HepG2 (cell line): ENCODE results near the gene SOCS1. TPM values are rescaled to one million over a fixed set of nuclear protein-coding genes. Genes with fewer than 3 reads are reported as not detected.
A peak's percentile ranks its signal among the peaks of the same experiment; 100 is the strongest.

Experiments
- AGO2 ChIP-seq: fragments of 200-400 bp; formaldehyde crosslinking; optimal IDR thresholded peaks from 2 replicates; pipeline ENCODE3; 2017; ENCODE audit warnings: mild to moderate bottlenecking, low read depth, low read length, moderate library complexity
- KDM4B ChIP-seq: sonication (generic); formaldehyde crosslinking; IDR thresholded peaks from 2 replicates; pipeline ENCODE4 v1.4.0; 2020; ENCODE audit warnings: missing genetic modification reagents
- KDM6A ChIP-seq: IDR thresholded peaks from 2 replicates; pipeline ENCODE4 v1.6.1; 2016; ENCODE audit warnings: low read depth
- KLF16 ChIP-seq, 2 experiments: sonication (generic) in 1 of 2; formaldehyde crosslinking in 1 of 2; IDR thresholded peaks; 2 replicates each; pipeline versions ENCODE4 v1.6.1 to v1.8.0; 2016 to 2023; ENCODE audit warnings: missing genetic modification reagents in 2 of 2, missing compliant biosample characterization in 1 of 2
- NCOA2 ChIP-seq: sonication (generic); formaldehyde crosslinking; IDR thresholded peaks from 2 replicates; pipeline ENCODE4 v1.8.0; 2022; ENCODE audit warnings: inconsistent platforms
- NR2F2 ChIP-seq: IDR thresholded peaks from 2 replicates; pipeline ENCODE4 v1.6.1; 2012; ENCODE audit warnings: low read depth, inconsistent platforms, borderline replicate concordance
- PHF21A ChIP-seq: sonication (generic); formaldehyde crosslinking; IDR thresholded peaks from 2 replicates; pipeline ENCODE4 v1.5.0; 2020; ENCODE audit warnings: mild to moderate bottlenecking, missing genetic modification reagents
- PRMT3 ChIP-seq: sonication (generic); formaldehyde crosslinking; IDR thresholded peaks from 2 replicates; pipeline ENCODE4 v1.8.1; 2022; ENCODE audit warnings: low read depth, mild to moderate bottlenecking, moderate library complexity, missing genetic modification reagents, borderline replicate concordance
- TARDBP ChIP-seq: sonication (generic); formaldehyde crosslinking; IDR thresholded peaks from 2 replicates; pipeline ENCODE4 v1.8.0; 2022; ENCODE audit warnings: mild to moderate bottlenecking, missing genetic modification reagents
- ZFP36 ChIP-seq: fragments of 150-350 bp; IDR thresholded peaks from 2 replicates; pipeline ENCODE4 v1.6.1; 2018; ENCODE audit warnings: borderline replicate concordance, low read length, low read depth; ENCODE audit not compliant: partially characterized antibody
- ZNF597 ChIP-seq: sonication (generic); formaldehyde crosslinking; IDR thresholded peaks from 2 replicates; pipeline ENCODE4 v1.5.0; 2020; ENCODE audit warnings: missing genetic modification reagents
- ZNF639 ChIP-seq: conservative IDR thresholded peaks from 2 replicates; pipeline ENCODE4 v1.6.1; 2018; ENCODE audit warnings: missing genetic modification reagents
- ZNF644 ChIP-seq: IDR thresholded peaks from 2 replicates; pipeline ENCODE4 v1.6.1; 2016; ENCODE audit warnings: low read depth
- ZNF674 ChIP-seq: sonication (generic); formaldehyde crosslinking; IDR thresholded peaks from 2 replicates; pipeline ENCODE4 v1.5.0; 2020; ENCODE audit warnings: low read depth, mild to moderate bottlenecking, missing genetic modification reagents
- polyA plus RNA-seq, 8 experiments: library from polyadenylated mRNA; depleted of rRNA in 3 of 8; stranded (reverse) in 7 of 8; unstranded in 1 of 8; fragments of >200 nt; fragmentation: Illumina TruSeq in 4 of 8; extraction: Trizol in 4 of 8; gene quantifications; 2 replicates each; pipeline versions ENCODE4 v1.2.1 to v1.2.3, GENCODE V29; 2011 to 2016; ENCODE audit warnings: low read depth in 4 of 8, missing spikeins in 1 of 8, mixed read lengths in 1 of 8; ENCODE audit not compliant: insufficient read depth in 1 of 8
- total RNA-seq, 5 experiments: library from RNA; depleted of rRNA; stranded (reverse); fragments of >200 nt; fragmentation: Illumina TruSeq; extraction: Trizol; gene quantifications; 2 replicates each; pipeline ENCODE4 v1.2.3, GENCODE V29; 2016; ENCODE audit warnings: low read depth in 1 of 5
- TF ChIP-seq, protein P1 (sequence below): sonication (generic); formaldehyde crosslinking; IDR thresholded peaks from 2 replicates; pipeline ENCODE4 v1.4.0; 2020; ENCODE audit warnings: missing genetic modification reagents, borderline replicate concordance
- TF ChIP-seq, protein P2 (sequence below): sonication (generic); formaldehyde crosslinking; IDR thresholded peaks from 2 replicates; pipeline ENCODE4 v1.4.0; 2020; ENCODE audit warnings: missing genetic modification reagents, borderline replicate concordance
- TF ChIP-seq, protein P3 (sequence below): sonication (generic); formaldehyde crosslinking; IDR thresholded peaks from 2 replicates; pipeline ENCODE4 v1.4.0; 2020; ENCODE audit warnings: missing genetic modification reagents, borderline replicate concordance

Gene SOCS1
- total and polyA plus RNA-seq, 2 of the 13 experiments (the other 11 are each of a cell fraction or from before 2014, with no cell fraction given), result 5.3 to 6.3 TPM

DNA sequence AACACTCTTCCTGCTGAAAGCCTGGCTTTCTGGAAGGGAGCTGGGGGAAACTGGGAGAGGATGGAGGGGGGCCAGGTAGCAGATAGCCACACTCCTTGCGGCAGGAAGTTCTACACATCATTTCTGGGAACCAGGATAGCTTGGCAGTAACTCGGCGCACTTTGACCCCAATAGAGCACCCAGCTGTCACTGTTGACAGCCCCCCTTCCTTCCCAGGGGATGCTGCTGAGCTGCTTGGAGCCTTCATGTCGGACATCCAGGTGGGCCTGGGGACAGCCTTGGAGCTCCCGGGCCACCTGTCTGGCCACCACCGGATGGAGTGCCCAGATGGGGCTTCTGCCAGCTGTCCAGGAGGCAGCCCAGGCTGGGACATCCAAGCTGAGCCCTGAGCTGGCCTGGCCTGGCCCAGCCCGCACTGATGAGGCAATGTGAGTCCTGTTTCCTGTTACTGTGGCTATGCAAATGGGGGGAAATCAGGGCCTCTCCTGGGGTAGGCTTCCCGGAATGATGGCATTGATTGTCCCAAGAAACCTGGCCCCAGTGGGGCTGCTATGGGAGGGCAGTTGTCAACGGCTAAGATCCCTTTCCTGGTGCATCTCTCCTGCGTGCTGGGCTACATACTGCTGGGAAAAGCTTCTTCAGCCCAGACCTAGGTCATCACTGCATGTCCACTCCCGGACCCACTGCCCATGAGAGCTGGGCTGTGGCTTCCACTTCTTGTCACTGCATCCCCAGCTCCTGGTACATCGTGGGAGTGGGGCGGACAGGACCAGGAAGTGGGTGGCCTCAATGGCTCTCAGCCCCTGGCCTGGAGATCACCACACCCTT is 50.0 kb downstream of the SOCS1 start (continued):
- TF ChIP-seq, protein P1, sequence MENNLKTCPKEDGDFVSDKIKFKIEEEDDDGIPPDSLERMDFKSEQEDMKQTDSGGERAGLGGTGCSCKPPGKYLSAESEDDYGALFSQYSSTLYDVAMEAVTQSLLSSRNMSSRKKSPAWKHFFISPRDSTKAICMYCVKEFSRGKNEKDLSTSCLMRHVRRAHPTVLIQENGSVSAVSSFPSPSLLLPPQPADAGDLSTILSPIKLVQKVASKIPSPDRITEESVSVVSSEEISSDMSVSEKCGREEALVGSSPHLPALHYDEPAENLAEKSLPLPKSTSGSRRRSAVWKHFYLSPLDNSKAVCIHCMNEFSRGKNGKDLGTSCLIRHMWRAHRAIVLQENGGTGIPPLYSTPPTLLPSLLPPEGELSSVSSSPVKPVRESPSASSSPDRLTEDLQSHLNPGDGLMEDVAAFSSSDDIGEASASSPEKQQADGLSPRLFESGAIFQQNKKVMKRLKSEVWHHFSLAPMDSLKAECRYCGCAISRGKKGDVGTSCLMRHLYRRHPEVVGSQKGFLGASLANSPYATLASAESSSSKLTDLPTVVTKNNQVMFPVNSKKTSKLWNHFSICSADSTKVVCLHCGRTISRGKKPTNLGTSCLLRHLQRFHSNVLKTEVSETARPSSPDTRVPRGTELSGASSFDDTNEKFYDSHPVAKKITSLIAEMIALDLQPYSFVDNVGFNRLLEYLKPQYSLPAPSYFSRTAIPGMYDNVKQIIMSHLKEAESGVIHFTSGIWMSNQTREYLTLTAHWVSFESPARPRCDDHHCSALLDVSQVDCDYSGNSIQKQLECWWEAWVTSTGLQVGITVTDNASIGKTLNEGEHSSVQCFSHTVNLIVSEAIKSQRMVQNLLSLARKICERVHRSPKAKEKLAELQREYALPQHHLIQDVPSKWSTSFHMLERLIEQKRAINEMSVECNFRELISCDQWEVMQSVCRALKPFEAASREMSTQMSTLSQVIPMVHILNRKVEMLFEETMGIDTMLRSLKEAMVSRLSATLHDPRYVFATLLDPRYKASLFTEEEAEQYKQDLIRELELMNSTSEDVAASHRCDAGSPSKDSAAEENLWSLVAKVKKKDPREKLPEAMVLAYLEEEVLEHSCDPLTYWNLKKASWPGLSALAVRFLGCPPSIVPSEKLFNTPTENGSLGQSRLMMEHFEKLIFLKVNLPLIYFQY (CRISPR knock-in tag), result no peak
- peak; percentile 24; the same call in 1 of the 2 replicates for TF ChIP-seq ZNF644 (CRISPR knock-in tag)
- no peak for TF ChIP-seq PRMT3 (CRISPR knock-in tag)
- TF ChIP-seq ZNF639 (CRISPR knock-in tag), result 0 out of 2 replicates have a peak, but pooled peaks have one; percentile 20
- TF ChIP-seq, protein P2, sequence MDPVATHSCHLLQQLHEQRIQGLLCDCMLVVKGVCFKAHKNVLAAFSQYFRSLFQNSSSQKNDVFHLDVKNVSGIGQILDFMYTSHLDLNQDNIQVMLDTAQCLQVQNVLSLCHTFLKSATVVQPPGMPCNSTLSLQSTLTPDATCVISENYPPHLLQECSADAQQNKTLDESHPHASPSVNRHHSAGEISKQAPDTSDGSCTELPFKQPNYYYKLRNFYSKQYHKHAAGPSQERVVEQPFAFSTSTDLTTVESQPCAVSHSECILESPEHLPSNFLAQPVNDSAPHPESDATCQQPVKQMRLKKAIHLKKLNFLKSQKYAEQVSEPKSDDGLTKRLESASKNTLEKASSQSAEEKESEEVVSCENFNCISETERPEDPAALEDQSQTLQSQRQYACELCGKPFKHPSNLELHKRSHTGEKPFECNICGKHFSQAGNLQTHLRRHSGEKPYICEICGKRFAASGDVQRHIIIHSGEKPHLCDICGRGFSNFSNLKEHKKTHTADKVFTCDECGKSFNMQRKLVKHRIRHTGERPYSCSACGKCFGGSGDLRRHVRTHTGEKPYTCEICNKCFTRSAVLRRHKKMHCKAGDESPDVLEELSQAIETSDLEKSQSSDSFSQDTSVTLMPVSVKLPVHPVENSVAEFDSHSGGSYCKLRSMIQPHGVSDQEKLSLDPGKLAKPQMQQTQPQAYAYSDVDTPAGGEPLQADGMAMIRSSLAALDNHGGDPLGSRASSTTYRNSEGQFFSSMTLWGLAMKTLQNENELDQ (CRISPR knock-in tag), result no peak
- no peak for TF ChIP-seq ZNF674 (CRISPR knock-in tag)
- no peak for TF ChIP-seq TARDBP
- peak; percentile 43; the same call in 1 of the 2 replicates for TF ChIP-seq KDM6A
- TF ChIP-seq ZNF597 (CRISPR knock-in tag), result no peak
- TF ChIP-seq NR2F2, result no peak
- no peak for TF ChIP-seq KDM4B (CRISPR knock-in tag)
- TF ChIP-seq ZFP36, result no peak
- no peak for TF ChIP-seq AGO2
- TF ChIP-seq KLF16 (CRISPR knock-in tag; IDR thresholded peaks at IDR 0.05), result peak in 1 of 2 experiments; percentile 61; a peak in 2 of 4 replicates
- TF ChIP-seq, protein P3, sequence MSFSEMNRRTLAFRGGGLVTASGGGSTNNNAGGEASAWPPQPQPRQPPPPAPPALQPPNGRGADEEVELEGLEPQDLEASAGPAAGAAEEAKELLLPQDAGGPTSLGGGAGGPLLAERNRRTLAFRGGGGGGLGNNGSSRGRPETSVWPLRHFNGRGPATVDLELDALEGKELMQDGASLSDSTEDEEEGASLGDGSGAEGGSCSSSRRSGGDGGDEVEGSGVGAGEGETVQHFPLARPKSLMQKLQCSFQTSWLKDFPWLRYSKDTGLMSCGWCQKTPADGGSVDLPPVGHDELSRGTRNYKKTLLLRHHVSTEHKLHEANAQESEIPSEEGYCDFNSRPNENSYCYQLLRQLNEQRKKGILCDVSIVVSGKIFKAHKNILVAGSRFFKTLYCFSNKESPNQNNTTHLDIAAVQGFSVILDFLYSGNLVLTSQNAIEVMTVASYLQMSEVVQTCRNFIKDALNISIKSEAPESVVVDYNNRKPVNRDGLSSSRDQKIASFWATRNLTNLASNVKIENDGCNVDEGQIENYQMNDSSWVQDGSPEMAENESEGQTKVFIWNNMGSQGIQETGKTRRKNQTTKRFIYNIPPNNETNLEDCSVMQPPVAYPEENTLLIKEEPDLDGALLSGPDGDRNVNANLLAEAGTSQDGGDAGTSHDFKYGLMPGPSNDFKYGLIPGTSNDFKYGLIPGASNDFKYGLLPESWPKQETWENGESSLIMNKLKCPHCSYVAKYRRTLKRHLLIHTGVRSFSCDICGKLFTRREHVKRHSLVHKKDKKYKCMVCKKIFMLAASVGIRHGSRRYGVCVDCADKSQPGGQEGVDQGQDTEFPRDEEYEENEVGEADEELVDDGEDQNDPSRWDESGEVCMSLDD (CRISPR knock-in tag), result 0 out of 2 replicates have a peak, but pooled peaks have one; percentile 52
- TF ChIP-seq PHF21A, result no peak
- TF ChIP-seq NCOA2 (CRISPR knock-in tag), result peak; percentile 64
